Measurements from ENCODE around the gene TM7SF2.

- TF ChIP-seq CTCF (IDR thresholded peaks at IDR 0.05; ENCODE audit: low read length) = 0 out of 2 replicates have a peak, but pooled peaks have one; percentile 3
- TF ChIP-seq EZH2 (optimal IDR thresholded peaks at IDR 0.05; ENCODE audit: low read depth, low read length) = no peak
These were observed 39.6 kb upstream of the TM7SF2 start for GRCh38 chr11:65071907-65072630.

All from MM.1S (cell line).